ENCODE measurements around the gene CNNM1. TPM values are rescaled to one million over a fixed set of nuclear protein-coding genes. Genes with fewer than 3 reads are reported as not detected.

CNNM1 gene
- total and polyA plus RNA-seq, 4 donors: 0.15 to 0.52 (median 0.19) TPM

GRCh38 chr10:99427566-99428190 is 98.5 kb downstream of the CNNM1 start:
- Histone ChIP-seq H3K9me3 (ENCODE audit: control insufficient read depth in 4 of 4, insufficient read depth in 3 of 4, low read length in 3 of 4) (no peaks in the 10 kb centered on the region), H3K27ac (ENCODE audit: low read depth in 1 of 2, low read length in 1 of 2) (peak overlapping the region in 1 of 2 donors; percentile 36), H3K4me3 (no peak overlapping the region), H3K9ac (ENCODE audit: insufficient read depth in 1 of 2, low read length in 2 of 2) (no peak overlapping the region), H3K4me1 (ENCODE audit: control insufficient read depth in 5 of 5, insufficient read depth in 5 of 5, low read length in 5 of 5) (peaks cover 0 to 15% (median 4%) of the 10 kb centered on the region in 5 donors), H3K27me3 (ENCODE audit: control insufficient read depth in 3 of 3, insufficient read depth in 3 of 3, low read length in 2 of 3) (no peaks in the 10 kb centered on the region), H3K36me3 (ENCODE audit: control insufficient read depth in 4 of 4, insufficient read depth in 4 of 4, low read length in 4 of 4) (peaks cover 2 to 12% (median 8%) of the 10 kb centered on the region in 4 donors)
- WGBS, 2 donors: 89 to 92% methylated on average over 4 of the region's 4 CpGs
- DNase-seq (no peak), ATAC-seq (ENCODE audit: insufficient read depth, low FRiP score) (no peak)
- TF ChIP-seq CTCF (IDR thresholded peaks at IDR 0.05; ENCODE audit: control extremely low read depth, extremely low read depth): no peak

GRCh38 chr10:99429517-99430095 is 100.5 kb downstream of the CNNM1 start:
- peak overlapping the region in 1 of 2 donors; percentile 87 for H3K27ac ChIP-seq (ENCODE audit: low read depth in 1 of 2, low read length in 1 of 2)
- ATAC-seq (ENCODE audit: insufficient read depth, low FRiP score) (no peak), DNase-seq (no peak)
- no peaks in the 10 kb centered on the region for H3K9me3 ChIP-seq (ENCODE audit: control insufficient read depth in 4 of 4, insufficient read depth in 3 of 4, low read length in 3 of 4)
- peaks cover 0 to 15% (median 4%) of the 10 kb centered on the region in 5 donors for H3K4me1 ChIP-seq (ENCODE audit: control insufficient read depth in 5 of 5, insufficient read depth in 5 of 5, low read length in 5 of 5)
- peak overlapping the region; percentile 88 for H3K4me3 ChIP-seq
- peaks cover 4 to 13% (median 8%) of the 10 kb centered on the region in 4 donors for H3K36me3 ChIP-seq (ENCODE audit: control insufficient read depth in 4 of 4, insufficient read depth in 4 of 4, low read length in 4 of 4)
- no peaks in the 10 kb centered on the region for H3K27me3 ChIP-seq (ENCODE audit: control insufficient read depth in 3 of 3, insufficient read depth in 3 of 3, low read length in 2 of 3)
- 33 to 34% methylated on average over 6 of the region's 6 CpGs for WGBS, 2 donors
- TF ChIP-seq CTCF (IDR thresholded peaks at IDR 0.05; ENCODE audit: control extremely low read depth, extremely low read depth): no peak
- peak overlapping the region; percentile 66 to 79 for H3K9ac ChIP-seq (ENCODE audit: insufficient read depth in 1 of 2, low read length in 2 of 2)

- 9 to 10% methylated on average over 14 of the region's 14 CpGs for WGBS, 2 donors
- Histone ChIP-seq H3K9me3 (ENCODE audit: control insufficient read depth in 4 of 4, insufficient read depth in 3 of 4, low read length in 3 of 4) (no peaks in the 10 kb centered on the region), H3K27me3 (ENCODE audit: control insufficient read depth in 3 of 3, insufficient read depth in 3 of 3, low read length in 2 of 3) (no peaks in the 10 kb centered on the region), H3K36me3 (ENCODE audit: control insufficient read depth in 4 of 4, insufficient read depth in 4 of 4, low read length in 4 of 4) (peaks cover 3 to 8% (median 6%) of the 10 kb centered on the region in 4 donors), H3K4me1 (ENCODE audit: control insufficient read depth in 5 of 5, insufficient read depth in 5 of 5, low read length in 5 of 5) (peaks cover 0 to 15% (median 4%) of the 10 kb centered on the region in 5 donors), H3K9ac (ENCODE audit: insufficient read depth in 1 of 2, low read length in 2 of 2) (peak overlapping the region; percentile 66 to 79), H3K4me3 (peak overlapping the region; percentile 88), H3K27ac (ENCODE audit: low read depth in 1 of 2, low read length in 1 of 2) (peak overlapping the region; percentile 87 to 88)
- TF ChIP-seq CTCF (IDR thresholded peaks at IDR 0.05; ENCODE audit: control extremely low read depth, extremely low read depth): no peak
- peak; percentile 9 for ATAC-seq (ENCODE audit: insufficient read depth, low FRiP score)
- no peak for DNase-seq
Measured at GRCh38 chr10:99430116-99430450, 100.9 kb downstream of the CNNM1 start.

Measured in lung (tissue), 12 donors.